Hypothalamus (tissue), 51 donors: Measurements from ENCODE around the gene TM4SF1.

ENCODE experiments used
- DNase-seq, 51 donors: peaks; one replicate each; lab custom pipeline; 2025; lab: John Stamatoyannopoulos, UW

TM4SF1 gene

DNA sequence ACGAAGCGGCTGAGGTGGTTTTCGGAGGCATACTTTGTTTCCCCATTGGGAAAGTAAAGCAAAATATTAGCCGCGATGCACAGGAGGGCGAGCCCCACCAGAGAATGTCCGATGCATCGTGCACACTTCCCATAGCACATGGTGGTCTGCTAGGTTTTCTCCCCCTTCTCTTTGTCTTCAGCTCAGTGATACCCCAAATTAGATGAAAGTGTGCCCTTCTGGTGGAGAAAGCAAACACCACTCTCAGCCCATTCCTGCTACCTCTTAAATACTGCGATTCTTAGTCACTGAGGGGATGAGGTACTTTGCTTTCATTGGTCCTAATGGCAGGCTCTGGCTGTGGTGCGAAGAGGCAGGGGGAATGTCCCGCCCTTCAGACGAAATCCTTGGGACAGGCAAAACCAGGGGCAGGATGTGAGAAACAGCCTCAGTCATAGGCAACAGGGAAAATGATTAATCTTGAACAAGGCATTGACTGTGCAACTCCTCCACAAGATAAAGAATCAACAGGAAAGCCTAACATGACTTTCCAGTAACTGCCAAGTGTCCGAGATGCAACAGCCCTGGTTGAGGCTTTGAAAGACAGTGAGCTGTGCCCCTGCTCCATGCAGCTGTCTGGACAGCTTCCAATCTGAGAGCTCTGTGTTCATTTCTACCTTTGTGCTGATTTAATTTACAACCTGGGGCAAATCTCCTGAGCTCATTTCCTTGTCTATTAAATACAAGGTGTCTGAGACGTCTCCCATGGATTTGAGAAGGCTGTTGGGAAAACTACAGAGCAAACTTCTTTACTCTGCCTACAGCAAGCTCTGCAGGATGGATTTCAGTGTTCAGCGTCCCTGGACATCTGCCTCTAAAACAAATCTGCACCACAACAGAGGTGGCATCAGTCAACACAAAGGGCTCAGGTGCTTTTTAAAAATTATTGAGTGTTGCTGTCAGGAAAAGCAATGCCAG lies at the start of gene TM4SF1:
Gene TM4SF1 (minus strand): TSS at position 242 of the 957 bp plus-strand sequence. CDS start 102 bp downstream, at position 140.
- peak in 1 of 51 donors; percentile 5 for DNase-seq

GRCh38 chr3:149426325-149426724 lies 48.9 kb upstream of the TM4SF1 start:
- no peak for DNase-seq

DNA sequence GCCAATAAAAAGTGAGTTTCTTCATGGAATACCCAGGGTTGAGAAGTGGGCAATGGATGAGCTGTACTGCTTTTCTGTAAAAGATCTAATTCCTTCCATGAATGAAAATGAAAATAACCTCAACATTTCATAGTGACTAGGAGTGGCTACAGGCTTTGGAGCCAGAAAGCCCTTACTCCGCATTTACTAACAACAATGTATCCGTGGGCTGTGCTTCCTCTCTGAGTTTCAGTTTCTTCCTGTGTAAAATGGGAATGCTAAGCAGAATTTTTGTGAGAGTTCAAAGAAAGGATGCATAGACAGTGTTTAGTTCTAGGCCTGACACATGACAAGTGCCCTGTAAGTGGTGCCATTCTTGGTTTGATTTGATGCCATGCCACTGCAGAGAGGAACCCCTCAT lies 47.5 kb upstream of the TM4SF1 start:
- no peak for DNase-seq

DNA sequence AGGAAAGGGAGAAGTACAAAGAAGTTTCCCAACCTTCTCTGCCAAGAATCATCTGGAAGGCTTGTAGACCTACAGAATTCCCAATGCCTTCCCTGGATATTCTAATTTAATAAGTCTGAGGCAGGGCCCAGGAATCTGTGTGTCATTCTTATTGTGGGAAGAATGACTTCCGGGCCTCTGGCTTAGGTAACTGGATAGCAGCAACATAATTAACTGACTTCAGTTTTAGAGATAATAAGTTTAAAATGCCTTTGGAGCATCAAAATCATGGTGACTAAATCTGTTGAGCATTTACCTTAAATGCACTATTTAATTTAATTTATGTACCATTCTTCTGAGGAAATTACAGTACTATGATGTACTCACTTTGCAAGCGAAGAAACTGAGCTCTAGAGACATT lies 44.3 kb upstream of the TM4SF1 start:
- no peak for DNase-seq

DNA sequence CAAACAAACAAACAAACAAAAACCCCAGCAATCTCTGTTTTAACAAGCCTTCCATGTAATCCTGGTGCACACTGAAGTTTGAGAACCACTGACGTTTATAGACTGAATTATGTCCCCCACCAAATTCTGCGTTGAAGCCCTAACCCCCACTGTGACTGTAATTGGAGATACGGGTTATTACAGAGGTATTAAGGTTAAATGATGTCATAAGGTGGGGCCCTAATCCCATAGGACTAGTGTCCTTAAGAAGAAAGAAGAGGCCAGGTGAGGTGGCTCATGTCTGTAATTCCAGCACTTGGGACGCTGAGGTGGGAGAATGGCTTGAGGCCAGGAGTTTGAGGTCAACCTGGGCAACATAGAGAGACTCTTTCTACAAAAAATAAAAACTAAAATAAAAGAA lies 42.4 kb upstream of the TM4SF1 start:
- DNase-seq = no peak

GRCh38 chr3:149417727-149418126 lies 40.3 kb upstream of the TM4SF1 start:
- no peak for DNase-seq

- DNase-seq = no peak
Measured at GRCh38 chr3:149417174-149417573, 39.7 kb upstream of the TM4SF1 start.

GRCh38 chr3:149415484-149415883 lies 38.0 kb upstream of the TM4SF1 start:
- DNase-seq = no peak

- no peak for DNase-seq
Measured at GRCh38 chr3:149414557-149415231, 37.2 kb upstream of the TM4SF1 start.

DNA sequence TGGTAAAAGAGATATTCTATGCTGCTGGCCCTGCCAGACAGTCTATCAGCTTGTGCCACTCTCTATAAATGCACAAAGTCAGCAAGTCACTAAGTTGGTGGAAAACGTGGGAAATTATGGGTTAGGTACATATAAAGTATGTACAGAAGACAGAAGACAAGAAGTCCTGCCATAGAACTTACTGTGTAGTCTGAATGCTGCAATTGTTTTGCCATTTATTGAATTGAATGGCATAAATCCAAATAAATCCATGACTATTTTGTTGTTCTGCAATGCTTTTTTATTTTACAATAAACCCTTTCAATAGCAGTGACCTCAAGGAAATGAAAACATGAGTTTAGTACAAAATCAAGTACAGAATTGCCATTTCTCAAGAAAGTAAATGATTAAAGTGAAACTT lies 34.1 kb upstream of the TM4SF1 start:
- no peak for DNase-seq

- no peak for DNase-seq
Measured at GRCh38 chr3:149409351-149409750, 31.9 kb upstream of the TM4SF1 start.

GRCh38 chr3:149407898-149408297 lies 30.4 kb upstream of the TM4SF1 start:
- no peak for DNase-seq

DNA sequence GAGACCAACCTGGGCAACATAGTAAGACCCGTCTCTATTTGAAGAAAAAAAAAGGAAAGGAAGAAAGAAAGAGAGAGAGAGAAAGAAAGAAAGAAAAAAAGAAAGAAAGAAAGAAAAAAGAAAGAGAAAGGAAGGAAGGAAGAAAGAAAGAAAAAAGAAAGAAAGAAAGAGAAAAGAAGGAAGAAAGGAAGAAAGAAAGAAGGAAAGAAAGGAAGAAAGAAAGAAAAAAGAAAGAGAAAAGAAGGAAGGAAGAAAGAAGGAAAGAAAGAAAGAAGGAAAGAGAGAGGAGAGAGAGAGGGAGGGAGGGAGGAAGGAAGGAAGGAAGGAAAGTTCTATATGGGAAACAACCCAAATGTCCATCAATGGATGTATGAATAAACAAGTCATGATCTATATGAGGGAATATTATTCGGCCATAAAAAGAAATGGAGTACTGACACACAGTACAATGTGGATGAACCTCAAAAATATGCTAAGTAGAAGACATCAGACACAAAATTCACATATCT lies 28.8 kb upstream of the TM4SF1 start:
- DNase-seq = no peak

DNA sequence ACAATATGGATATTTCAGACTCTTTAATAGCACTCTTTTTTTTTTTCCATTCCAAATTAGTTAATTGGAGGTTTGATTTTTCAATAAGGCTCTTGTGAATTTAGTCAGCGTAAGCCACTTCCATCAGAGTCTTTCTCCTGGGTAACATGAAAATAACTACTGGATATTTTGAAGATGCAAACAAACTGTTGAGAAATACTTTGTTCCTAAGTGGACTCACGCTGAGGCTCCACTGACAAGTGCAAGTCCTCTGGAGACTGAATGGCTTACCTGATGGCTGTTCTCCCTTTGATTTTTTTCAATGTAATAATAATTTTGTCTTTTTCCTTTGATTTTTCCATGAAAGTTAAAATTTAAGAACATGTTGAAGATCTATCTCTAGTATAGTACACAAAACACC lies 26.0 kb upstream of the TM4SF1 start:
- no peak for DNase-seq

GRCh38 chr3:149402481-149402880 lies 25.0 kb upstream of the TM4SF1 start:
- DNase-seq = no peak

- DNase-seq = no peak
Measured at GRCh38 chr3:149401926-149402310, 24.5 kb upstream of the TM4SF1 start.

DNA sequence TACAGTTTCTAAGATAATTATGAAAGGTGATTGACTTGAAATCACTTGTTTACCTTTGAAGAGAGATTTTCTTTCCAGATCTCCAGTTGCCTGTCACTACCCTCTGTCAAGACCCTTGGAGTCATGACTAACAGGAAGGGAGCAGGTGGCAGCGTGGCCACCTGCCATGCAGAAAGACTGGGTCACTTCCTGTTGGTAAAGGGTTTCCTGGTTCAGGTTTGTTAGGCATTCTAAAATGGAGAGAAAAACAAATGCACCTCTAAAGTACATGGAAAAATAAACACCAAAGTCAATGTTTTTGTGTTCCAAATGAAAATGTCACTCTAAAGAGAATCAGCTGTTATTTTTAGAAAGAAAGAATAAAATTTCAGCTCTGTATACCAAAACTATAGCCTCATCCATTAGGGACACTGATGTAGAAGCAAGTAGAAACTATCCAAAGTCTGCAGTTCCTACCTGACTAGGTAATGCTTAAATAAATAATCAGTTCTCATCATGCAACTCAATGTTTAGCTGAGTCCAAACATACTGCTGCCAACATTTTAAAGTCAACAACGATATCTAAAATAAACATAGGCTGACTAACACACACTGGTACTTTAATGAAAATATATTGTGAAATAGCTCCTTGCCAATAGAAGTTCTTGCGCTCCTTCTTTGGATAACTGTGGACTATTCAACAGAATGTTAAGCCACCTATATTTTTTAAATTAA lies 23.9 kb upstream of the TM4SF1 start:
- no peak for DNase-seq

DNA sequence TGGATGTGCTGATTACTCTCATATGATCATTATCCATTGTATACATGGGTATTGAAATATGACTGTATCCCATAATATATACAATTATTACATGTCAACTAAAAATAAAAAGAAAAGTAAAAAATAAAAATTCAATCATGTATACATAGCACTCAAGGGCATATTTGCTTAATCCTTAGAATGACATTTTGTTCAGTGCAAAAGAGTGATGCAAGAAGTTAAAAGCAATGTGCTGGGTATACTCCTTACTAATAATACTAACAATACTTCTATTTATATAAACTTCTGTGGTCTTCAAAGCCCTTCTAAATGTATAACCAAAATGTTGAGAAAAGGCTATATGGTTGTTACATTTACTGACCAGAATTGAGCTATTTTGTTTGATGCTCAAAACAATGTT lies 23.2 kb upstream of the TM4SF1 start:
- DNase-seq = no peak

- DNase-seq = no peak
Measured at GRCh38 chr3:149398296-149398695, 20.8 kb upstream of the TM4SF1 start.

GRCh38 chr3:149397528-149397927 lies 20.1 kb upstream of the TM4SF1 start:
- no peak for DNase-seq

DNA sequence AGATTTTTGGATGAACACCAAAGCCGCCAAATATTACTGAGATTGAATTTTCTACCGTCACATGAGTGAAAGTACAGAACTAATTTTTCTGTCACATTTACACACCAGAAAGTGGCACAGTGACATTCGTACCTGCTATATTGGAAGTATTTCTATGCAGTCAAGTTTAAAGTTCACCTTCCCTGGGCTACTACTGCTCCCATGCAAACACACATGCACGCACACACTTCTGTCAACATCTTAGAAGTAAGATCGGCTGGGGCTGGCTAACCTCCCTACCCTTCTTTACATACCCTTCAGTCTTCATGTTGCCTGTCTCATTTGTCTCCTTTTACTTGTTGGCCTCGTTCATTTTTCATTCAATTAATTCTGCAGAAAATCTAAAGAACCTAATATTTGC lies 19.0 kb upstream of the TM4SF1 start:
- no peak for DNase-seq
